SK-N-SH treated with all-trans-retinoic acid at 6 μM for 48 hours (cell line): ENCODE results near the gene SFRP4.

ENCODE experiments used
- ISL1 ChIP-seq: fragments of 250-450 bp; sonication (Bioruptor Pico); IDR thresholded peaks from 2 replicates; pipeline ENCODE4 v2.1.2; 2022; ENCODE audit warnings: mild to moderate bottlenecking, moderate library complexity
- ZFP3 ChIP-seq: fragments of 250-450 bp; sonication (Bioruptor Pico); IDR thresholded peaks from 2 replicates; pipeline ENCODE4 v1.5.0; 2020; ENCODE audit warnings: mild to moderate bottlenecking, moderate library complexity
- TF ChIP-seq, protein P1 (sequence below): fragments of 250-450 bp; sonication (Bioruptor Pico); IDR thresholded peaks from 2 replicates; pipeline ENCODE4 v1.5.1; 2020; ENCODE audit warnings: low read depth, mild to moderate bottlenecking, moderate library complexity

DNA sequence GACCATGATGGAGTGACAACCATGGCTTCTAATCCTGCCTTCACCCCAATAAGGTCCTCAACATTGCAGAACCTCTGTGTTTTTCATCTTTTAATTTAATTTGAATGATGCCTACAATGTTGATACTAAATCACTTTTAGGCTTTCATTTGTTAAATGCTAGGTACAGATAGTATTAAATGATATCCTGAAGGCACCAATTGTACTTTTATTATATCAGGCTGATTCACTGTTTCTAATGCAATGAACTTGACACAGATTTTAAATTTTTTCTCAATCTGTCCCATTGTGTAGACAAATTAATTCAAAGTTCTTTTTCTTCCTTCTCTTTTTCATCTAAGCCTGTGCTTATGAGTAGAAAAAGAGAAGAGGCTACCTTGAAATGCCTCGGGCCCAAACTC, 9.0 kb upstream of the SFRP4 start:
- TF ChIP-seq ZFP3 (CRISPR knock-in tag) (no peak), ISL1 (CRISPR knock-in tag) (no peak)
- TF ChIP-seq, protein P1, sequence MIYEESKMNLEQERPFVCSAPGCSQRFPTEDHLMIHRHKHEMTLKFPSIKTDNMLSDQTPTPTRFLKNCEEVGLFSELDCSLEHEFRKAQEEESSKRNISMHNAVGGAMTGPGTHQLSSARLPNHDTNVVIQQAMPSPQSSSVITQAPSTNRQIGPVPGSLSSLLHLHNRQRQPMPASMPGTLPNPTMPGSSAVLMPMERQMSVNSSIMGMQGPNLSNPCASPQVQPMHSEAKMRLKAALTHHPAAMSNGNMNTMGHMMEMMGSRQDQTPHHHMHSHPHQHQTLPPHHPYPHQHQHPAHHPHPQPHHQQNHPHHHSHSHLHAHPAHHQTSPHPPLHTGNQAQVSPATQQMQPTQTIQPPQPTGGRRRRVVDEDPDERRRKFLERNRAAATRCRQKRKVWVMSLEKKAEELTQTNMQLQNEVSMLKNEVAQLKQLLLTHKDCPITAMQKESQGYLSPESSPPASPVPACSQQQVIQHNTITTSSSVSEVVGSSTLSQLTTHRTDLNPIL = no peak
